OCI-LY1 (cell line): ENCODE results near the gene SLAIN1.

Experiments
- H2AFZ ChIP-seq: fragments of 200-600 bp; sonication (generic), shearing (Covaris generic); 2 replicates; pipeline ENCODE4 v1.6.0; 2014; ENCODE audit warnings: antibody characterized with exemption, mild to moderate bottlenecking, low read length
- H3F3A ChIP-seq: fragments of 200-600 bp; sonication (generic), shearing (Covaris generic); 2 replicates; pipeline ENCODE4 v1.6.0; 2014; ENCODE audit warnings: mild to moderate bottlenecking, antibody characterized with exemption, low read length, moderate library complexity; ENCODE audit not compliant: insufficient read depth
- H3K27ac ChIP-seq: fragments of 200-600 bp; sonication (generic); 2 replicates; pipeline ENCODE4 v1.5.1; 2014; ENCODE audit warnings: low read length, mixed run types, mild to moderate bottlenecking, low read depth; ENCODE audit not compliant: poor library complexity, severe bottlenecking
- H3K27me3 ChIP-seq: fragments of 200-600 bp; sonication (generic); 2 replicates; pipeline ENCODE4 v1.6.0; 2014; ENCODE audit warnings: antibody characterized with exemption, mild to moderate bottlenecking, low read length, moderate library complexity; ENCODE audit not compliant: insufficient read depth
- H3K36me3 ChIP-seq: fragments of 200-600 bp; sonication (generic); 2 replicates; pipeline ENCODE4 v1.6.1; 2014; ENCODE audit warnings: mild to moderate bottlenecking, antibody characterized with exemption, low read length, moderate library complexity, mixed read lengths; ENCODE audit not compliant: insufficient read depth
- H3K4me1 ChIP-seq: fragments of 200-600 bp; sonication (generic); 2 replicates; pipeline ENCODE4 v1.5.1; 2014; ENCODE audit warnings: mild to moderate bottlenecking, low read length, moderate library complexity; ENCODE audit not compliant: insufficient read depth, severe bottlenecking
- H3K4me2 ChIP-seq: fragments of 200-600 bp; sonication (generic), shearing (Covaris generic); 2 replicates; pipeline ENCODE4 v1.6.1; 2014; ENCODE audit warnings: low read length
- H3K4me3 ChIP-seq: fragments of 200-600 bp; sonication (generic); 2 replicates; pipeline ENCODE4 v1.5.1; 2014; ENCODE audit warnings: low read length, low read depth, mild to moderate bottlenecking, mixed read lengths; ENCODE audit not compliant: poor library complexity, severe bottlenecking
- H3K79me2 ChIP-seq: fragments of 200-600 bp; shearing (Covaris generic); 2 replicates; pipeline ENCODE4 v1.6.1; 2016; ENCODE audit warnings: mixed run types, low read length, mixed read lengths; ENCODE audit not compliant: insufficient read depth
- H3K9ac ChIP-seq: fragments of 200-600 bp; sonication (generic), shearing (Covaris generic); 2 replicates; pipeline ENCODE4 v1.6.1; 2014; ENCODE audit warnings: mild to moderate bottlenecking, low read length, mixed read lengths
- H3K9me2 ChIP-seq: fragments of 200-600 bp; sonication (generic), shearing (Covaris generic); 2 replicates; pipeline ENCODE4 v1.6.1; 2014; ENCODE audit warnings: low read depth, mild to moderate bottlenecking, low read length, mixed read lengths
- H3K9me3 ChIP-seq: fragments of 200-600 bp; shearing (Covaris generic); 2 replicates; pipeline ENCODE4 v1.6.1; 2014; ENCODE audit warnings: low read length, mixed read lengths
- H4K20me1 ChIP-seq: fragments of 200-600 bp; sonication (generic), shearing (Covaris generic); 2 replicates; pipeline ENCODE4 v1.6.0; 2016; ENCODE audit warnings: mild to moderate bottlenecking, low read length; ENCODE audit not compliant: insufficient read depth
- EZH2 ChIP-seq: fragments of 200-600 bp; sonication (generic), shearing (Covaris generic); IDR thresholded peaks from 2 replicates; pipeline ENCODE4 v1.8.0; 2017; ENCODE audit warnings: borderline replicate concordance, mixed run types, mild to moderate bottlenecking, antibody characterized with exemption, low read length, moderate library complexity, mixed read lengths
- TF ChIP-seq, protein P1 (sequence below): fragments of 200-600 bp; sonication (generic), shearing (Covaris generic); IDR thresholded peaks from 2 replicates; pipeline ENCODE4 v1.5.1; 2017; ENCODE audit warnings: mild to moderate bottlenecking, antibody characterized with exemption, low read length, moderate library complexity, mixed read lengths

Gene SLAIN1

GRCh38 chr13:77752512-77753069, 55.1 kb downstream of the SLAIN1 start:
- Histone ChIP-seq H3K4me1 (no peaks in the 10 kb centered on the region), H4K20me1 (no peaks in the 10 kb centered on the region), H3K9ac (no peak overlapping the region), H3K27ac (no peak overlapping the region), H3K79me2 (no peaks in the 10 kb centered on the region), H3K36me3 (peaks cover 25% of the 10 kb centered on the region; the same call in 1 of the 2 replicates), H3F3A (no peaks in the 10 kb centered on the region), H3K9me2 (no peaks in the 10 kb centered on the region), H3K27me3 (no peaks in the 10 kb centered on the region), H3K4me3 (no peak overlapping the region), H3K4me2 (no peak overlapping the region), H3K9me3 (no peaks in the 10 kb centered on the region), H2AFZ (no peak overlapping the region)
- no peak for TF ChIP-seq EZH2
- TF ChIP-seq, protein P1, sequence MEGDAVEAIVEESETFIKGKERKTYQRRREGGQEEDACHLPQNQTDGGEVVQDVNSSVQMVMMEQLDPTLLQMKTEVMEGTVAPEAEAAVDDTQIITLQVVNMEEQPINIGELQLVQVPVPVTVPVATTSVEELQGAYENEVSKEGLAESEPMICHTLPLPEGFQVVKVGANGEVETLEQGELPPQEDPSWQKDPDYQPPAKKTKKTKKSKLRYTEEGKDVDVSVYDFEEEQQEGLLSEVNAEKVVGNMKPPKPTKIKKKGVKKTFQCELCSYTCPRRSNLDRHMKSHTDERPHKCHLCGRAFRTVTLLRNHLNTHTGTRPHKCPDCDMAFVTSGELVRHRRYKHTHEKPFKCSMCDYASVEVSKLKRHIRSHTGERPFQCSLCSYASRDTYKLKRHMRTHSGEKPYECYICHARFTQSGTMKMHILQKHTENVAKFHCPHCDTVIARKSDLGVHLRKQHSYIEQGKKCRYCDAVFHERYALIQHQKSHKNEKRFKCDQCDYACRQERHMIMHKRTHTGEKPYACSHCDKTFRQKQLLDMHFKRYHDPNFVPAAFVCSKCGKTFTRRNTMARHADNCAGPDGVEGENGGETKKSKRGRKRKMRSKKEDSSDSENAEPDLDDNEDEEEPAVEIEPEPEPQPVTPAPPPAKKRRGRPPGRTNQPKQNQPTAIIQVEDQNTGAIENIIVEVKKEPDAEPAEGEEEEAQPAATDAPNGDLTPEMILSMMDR: no peak

DNA sequence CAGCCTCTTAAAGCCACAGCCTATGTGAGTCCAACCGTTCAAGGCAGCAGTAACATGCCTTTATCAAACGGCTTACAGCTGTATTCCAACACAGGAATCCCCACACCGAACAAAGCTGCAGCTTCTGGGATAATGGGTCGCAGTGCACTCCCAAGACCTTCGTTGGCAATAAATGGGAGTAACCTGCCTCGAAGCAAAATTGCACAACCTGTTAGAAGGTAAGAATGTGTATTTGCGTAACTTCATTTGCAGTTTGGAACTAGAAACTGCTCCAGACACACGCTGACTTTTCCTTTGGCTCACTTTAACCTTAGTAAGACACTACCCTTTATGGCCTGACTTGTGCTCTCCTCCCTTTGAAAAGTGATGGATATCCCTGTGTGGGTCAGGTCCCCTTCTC, 63.4 kb downstream of the SLAIN1 start:
- no peak overlapping the region for H3K9ac ChIP-seq
- H3K4me2 ChIP-seq: no peak overlapping the region
- no peaks in the 10 kb centered on the region for H4K20me1 ChIP-seq
- no peaks in the 10 kb centered on the region for H3K9me3 ChIP-seq
- H2AFZ ChIP-seq: no peak overlapping the region
- H3K9me2 ChIP-seq: no peaks in the 10 kb centered on the region
- H3K4me1 ChIP-seq: no peaks in the 10 kb centered on the region
- peaks cover 66% of the 10 kb centered on the region for H3K36me3 ChIP-seq
- H3K4me3 ChIP-seq: no peak overlapping the region
- TF ChIP-seq, protein P1: no peak
- TF ChIP-seq EZH2: no peak
- no peaks in the 10 kb centered on the region for H3F3A ChIP-seq
- H3K27ac ChIP-seq: no peak overlapping the region
- H3K79me2 ChIP-seq: no peaks in the 10 kb centered on the region
- H3K27me3 ChIP-seq: no peaks in the 10 kb centered on the region

- Histone ChIP-seq H3K27me3 (no peaks in the 10 kb centered on the region), H3K79me2 (no peaks in the 10 kb centered on the region), H3K4me1 (no peaks in the 10 kb centered on the region), H3K36me3 (peaks cover 29% of the 10 kb centered on the region), H3K9me3 (no peaks in the 10 kb centered on the region), H3K9ac (no peak overlapping the region), H3K9me2 (no peaks in the 10 kb centered on the region), H2AFZ (no peak overlapping the region), H3K4me2 (no peak overlapping the region), H3F3A (no peaks in the 10 kb centered on the region), H3K4me3 (no peak overlapping the region), H3K27ac (no peak overlapping the region), H4K20me1 (no peaks in the 10 kb centered on the region)
- TF ChIP-seq EZH2: no peak
- TF ChIP-seq, protein P1: no peak
These were observed 69.9 kb downstream of the SLAIN1 start for GRCh38 chr13:77767413-77767812.
